Hepatocyte (in vitro differentiated cells): ENCODE results near the gene SUDS3.

Experiments used
- CTCF ChIP-seq: fragments of 200-600 bp; sonication (generic); IDR thresholded peaks from 2 replicates; pipeline ENCODE4 v1.5.1; 2016; ENCODE audit warnings: antibody characterized with exemption, mild to moderate bottlenecking; ENCODE audit not compliant: poor library complexity
- EZH2phosphoT487 ChIP-seq: fragments of 200-600 bp; sonication (generic); IDR thresholded peaks from one replicate; pipeline ENCODE4 v1.6.1; 2018; ENCODE audit warnings: antibody characterized with exemption, mild to moderate bottlenecking, low read depth, moderate library complexity; ENCODE audit not compliant: unreplicated experiment, severe bottlenecking

GRCh38 chr12:118409834-118410233, 33.5 kb downstream of the SUDS3 start:
- TF ChIP-seq CTCF (no peak), EZH2phosphoT487 (no peak)
